PFSK-1 (cell line): ENCODE results near the gene FRMD3.

ENCODE experiments used
- POLR2AphosphoS5 ChIP-seq: IDR thresholded peaks from 2 replicates; pipeline ENCODE4 v1.6.1; 2012; ENCODE audit warnings: low read depth, mild to moderate bottlenecking, control low read depth, low read length, moderate library complexity
- REST ChIP-seq, 2 experiments: IDR thresholded peaks; 2 replicates each; pipeline versions ENCODE4 v1.6.1 to v1.8.0; 2011 to 2012; ENCODE audit warnings: low read depth in 2 of 2, low read length in 2 of 2, control low read depth in 1 of 2, inconsistent platforms in 1 of 2, mild to moderate bottlenecking in 1 of 2, moderate library complexity in 1 of 2; ENCODE audit not compliant: insufficient read depth in 1 of 2
- TAF1 ChIP-seq: IDR thresholded peaks from 2 replicates; pipeline ENCODE4 v1.6.1; 2012; ENCODE audit warnings: low read length, control low read depth, borderline replicate concordance; ENCODE audit not compliant: insufficient read depth

- no peak for TF ChIP-seq POLR2AphosphoS5
- TF ChIP-seq REST (IDR thresholded peaks at IDR 0.05; ENCODE audit: insufficient read depth in 1 of 2, low read depth in 2 of 2, low read length in 2 of 2): no peak
- TF ChIP-seq TAF1: no peak
Measured at GRCh38 chr9:83554278-83554677, 16.1 kb upstream of the FRMD3 start.
